ENCODE results near the gene MUC4. TPM values are rescaled to one million over a fixed set of nuclear protein-coding genes. Genes with fewer than 3 reads are reported as not detected.

MUC4 gene
- total and polyA plus RNA-seq, 4 donors: not detected

DNA sequence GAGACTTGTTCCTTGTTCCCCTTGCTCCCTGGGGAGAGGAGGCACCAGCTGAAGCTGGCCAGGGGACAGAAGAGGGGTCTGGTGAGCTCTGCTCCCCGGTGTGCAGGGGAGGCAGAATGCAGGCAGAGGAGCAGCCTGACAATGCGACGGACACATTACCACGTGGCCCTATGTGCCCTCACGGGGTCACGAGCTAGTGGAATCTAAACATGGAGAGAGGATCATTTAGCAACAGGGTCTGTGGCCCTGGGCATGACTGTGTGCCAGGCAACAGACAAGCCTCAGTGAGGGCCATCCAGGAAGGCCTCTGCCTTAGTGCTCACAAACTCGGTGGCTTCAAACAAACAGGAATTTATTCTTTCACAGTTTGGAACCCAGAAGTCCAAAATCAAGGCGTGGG lies 8.5 kb upstream of the MUC4 start:
- Histone ChIP-seq H3K4me1 (ENCODE audit: control insufficient read depth in 4 of 4, insufficient read depth in 4 of 4, low read length in 3 of 4) (peaks cover 0 to 4% (median 0%) of the 10 kb centered on the region in 4 donors), H3K36me3 (ENCODE audit: control insufficient read depth in 4 of 4, insufficient read depth in 3 of 4, low read depth in 1 of 4, low read length in 3 of 4) (no peaks in the 10 kb centered on the region), H3K27ac (ENCODE audit: low read depth in 1 of 2, low read length in 2 of 2) (no peak overlapping the region), H3K4me3 (ENCODE audit: low read depth in 1 of 3, low read length in 3 of 3) (no peak overlapping the region), H3K9ac (ENCODE audit: low read depth in 1 of 2, low read length in 2 of 2) (no peak overlapping the region), H3K27me3 (ENCODE audit: control insufficient read depth in 4 of 4, insufficient read depth in 4 of 4, low read length in 3 of 4) (no peaks in the 10 kb centered on the region), H3K9me3 (ENCODE audit: control insufficient read depth in 4 of 4, low read length in 3 of 4) (no peaks in the 10 kb centered on the region)
- TF ChIP-seq NR2F2 (IDR thresholded peaks at IDR 0.05) (no peak), FOXA1 (IDR thresholded peaks at IDR 0.05) (no peak), HNF4A (conservative IDR thresholded peaks at IDR 0.05) (no peak), SP1 (IDR thresholded peaks at IDR 0.05) (no peak), JUND (IDR thresholded peaks at IDR 0.05) (no peak), EGR1 (IDR thresholded peaks at IDR 0.05; ENCODE audit: low read depth in 2 of 2) (no peak), TAF1 (conservative IDR thresholded peaks at IDR 0.05) (no peak), HNF4G (IDR thresholded peaks at IDR 0.05) (no peak), GABPA (IDR thresholded peaks at IDR 0.05 in 1 of 2, conservative IDR thresholded peaks at IDR 0.05 in 1 of 2) (no peak), RAD21 (IDR thresholded peaks at IDR 0.05) (no peak)
- TF ChIP-seq, protein P1, sequence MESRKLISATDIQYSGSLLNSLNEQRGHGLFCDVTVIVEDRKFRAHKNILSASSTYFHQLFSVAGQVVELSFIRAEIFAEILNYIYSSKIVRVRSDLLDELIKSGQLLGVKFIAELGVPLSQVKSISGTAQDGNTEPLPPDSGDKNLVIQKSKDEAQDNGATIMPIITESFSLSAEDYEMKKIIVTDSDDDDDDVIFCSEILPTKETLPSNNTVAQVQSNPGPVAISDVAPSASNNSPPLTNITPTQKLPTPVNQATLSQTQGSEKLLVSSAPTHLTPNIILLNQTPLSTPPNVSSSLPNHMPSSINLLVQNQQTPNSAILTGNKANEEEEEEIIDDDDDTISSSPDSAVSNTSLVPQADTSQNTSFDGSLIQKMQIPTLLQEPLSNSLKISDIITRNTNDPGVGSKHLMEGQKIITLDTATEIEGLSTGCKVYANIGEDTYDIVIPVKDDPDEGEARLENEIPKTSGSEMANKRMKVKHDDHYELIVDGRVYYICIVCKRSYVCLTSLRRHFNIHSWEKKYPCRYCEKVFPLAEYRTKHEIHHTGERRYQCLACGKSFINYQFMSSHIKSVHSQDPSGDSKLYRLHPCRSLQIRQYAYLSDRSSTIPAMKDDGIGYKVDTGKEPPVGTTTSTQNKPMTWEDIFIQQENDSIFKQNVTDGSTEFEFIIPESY (IDR thresholded peaks at IDR 0.05): no peak
- TF ChIP-seq, protein P2, sequence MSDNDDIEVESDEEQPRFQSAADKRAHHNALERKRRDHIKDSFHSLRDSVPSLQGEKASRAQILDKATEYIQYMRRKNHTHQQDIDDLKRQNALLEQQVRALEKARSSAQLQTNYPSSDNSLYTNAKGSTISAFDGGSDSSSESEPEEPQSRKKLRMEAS (IDR thresholded peaks at IDR 0.05): no peak
- TF ChIP-seq, protein P3, sequence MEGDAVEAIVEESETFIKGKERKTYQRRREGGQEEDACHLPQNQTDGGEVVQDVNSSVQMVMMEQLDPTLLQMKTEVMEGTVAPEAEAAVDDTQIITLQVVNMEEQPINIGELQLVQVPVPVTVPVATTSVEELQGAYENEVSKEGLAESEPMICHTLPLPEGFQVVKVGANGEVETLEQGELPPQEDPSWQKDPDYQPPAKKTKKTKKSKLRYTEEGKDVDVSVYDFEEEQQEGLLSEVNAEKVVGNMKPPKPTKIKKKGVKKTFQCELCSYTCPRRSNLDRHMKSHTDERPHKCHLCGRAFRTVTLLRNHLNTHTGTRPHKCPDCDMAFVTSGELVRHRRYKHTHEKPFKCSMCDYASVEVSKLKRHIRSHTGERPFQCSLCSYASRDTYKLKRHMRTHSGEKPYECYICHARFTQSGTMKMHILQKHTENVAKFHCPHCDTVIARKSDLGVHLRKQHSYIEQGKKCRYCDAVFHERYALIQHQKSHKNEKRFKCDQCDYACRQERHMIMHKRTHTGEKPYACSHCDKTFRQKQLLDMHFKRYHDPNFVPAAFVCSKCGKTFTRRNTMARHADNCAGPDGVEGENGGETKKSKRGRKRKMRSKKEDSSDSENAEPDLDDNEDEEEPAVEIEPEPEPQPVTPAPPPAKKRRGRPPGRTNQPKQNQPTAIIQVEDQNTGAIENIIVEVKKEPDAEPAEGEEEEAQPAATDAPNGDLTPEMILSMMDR (IDR thresholded peaks at IDR 0.05; ENCODE audit: low read depth, low read length, missing input control): no peak
- WGBS: 78% methylated on average over 8 of the region's 8 CpGs
- DNase-seq (ENCODE audit: low spot score): no peak

DNA sequence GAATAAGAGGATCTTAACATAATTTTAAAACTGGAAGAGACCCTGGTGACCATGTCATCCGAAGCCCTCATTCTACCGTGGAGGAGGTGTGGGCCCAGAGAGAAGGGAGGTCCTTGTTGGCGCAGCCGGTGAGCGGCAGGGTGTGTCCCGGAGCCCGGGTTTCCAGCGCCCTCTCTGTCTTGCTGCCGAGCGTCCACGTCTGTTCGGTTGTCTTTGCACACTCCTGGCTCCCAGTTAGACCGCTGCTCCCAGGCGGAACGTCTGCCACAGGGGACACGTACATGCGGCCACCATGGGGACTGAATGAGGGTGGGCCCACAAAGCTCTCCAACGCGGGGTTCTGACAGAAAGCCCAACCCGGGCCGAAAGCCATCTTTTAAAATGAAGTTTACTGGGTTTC lies 6.6 kb upstream of the MUC4 start:
- H3K27me3 ChIP-seq (ENCODE audit: control insufficient read depth in 4 of 4, insufficient read depth in 4 of 4, low read length in 3 of 4): no peaks in the 10 kb centered on the region
- no peak overlapping the region for H3K4me3 ChIP-seq (ENCODE audit: low read depth in 1 of 3, low read length in 3 of 3)
- no peaks in the 10 kb centered on the region for H3K36me3 ChIP-seq (ENCODE audit: control insufficient read depth in 4 of 4, insufficient read depth in 3 of 4, low read depth in 1 of 4, low read length in 3 of 4)
- TF ChIP-seq TAF1 (conservative IDR thresholded peaks at IDR 0.05) (no peak), RXRA (IDR thresholded peaks at IDR 0.05) (no peak), FOXA2 (IDR thresholded peaks at IDR 0.05) (no peak)
- TF ChIP-seq, protein P1 (IDR thresholded peaks at IDR 0.05): no peak
- no peaks in the 10 kb centered on the region for H3K9me3 ChIP-seq (ENCODE audit: control insufficient read depth in 4 of 4, low read length in 3 of 4)
- H3K27ac ChIP-seq (ENCODE audit: low read depth in 1 of 2, low read length in 2 of 2): no peak overlapping the region
- no peaks in the 10 kb centered on the region for H3K4me1 ChIP-seq (ENCODE audit: control insufficient read depth in 4 of 4, insufficient read depth in 4 of 4, low read length in 3 of 4)
- no peak overlapping the region for H3K9ac ChIP-seq (ENCODE audit: low read depth in 1 of 2, low read length in 2 of 2)
- WGBS: 94% methylated on average over 21 of the region's 21 CpGs
- no peak for DNase-seq (ENCODE audit: low spot score)

Data from liver (tissue), 9 donors.